Measurements from ENCODE around the gene DDX56.

DNA sequence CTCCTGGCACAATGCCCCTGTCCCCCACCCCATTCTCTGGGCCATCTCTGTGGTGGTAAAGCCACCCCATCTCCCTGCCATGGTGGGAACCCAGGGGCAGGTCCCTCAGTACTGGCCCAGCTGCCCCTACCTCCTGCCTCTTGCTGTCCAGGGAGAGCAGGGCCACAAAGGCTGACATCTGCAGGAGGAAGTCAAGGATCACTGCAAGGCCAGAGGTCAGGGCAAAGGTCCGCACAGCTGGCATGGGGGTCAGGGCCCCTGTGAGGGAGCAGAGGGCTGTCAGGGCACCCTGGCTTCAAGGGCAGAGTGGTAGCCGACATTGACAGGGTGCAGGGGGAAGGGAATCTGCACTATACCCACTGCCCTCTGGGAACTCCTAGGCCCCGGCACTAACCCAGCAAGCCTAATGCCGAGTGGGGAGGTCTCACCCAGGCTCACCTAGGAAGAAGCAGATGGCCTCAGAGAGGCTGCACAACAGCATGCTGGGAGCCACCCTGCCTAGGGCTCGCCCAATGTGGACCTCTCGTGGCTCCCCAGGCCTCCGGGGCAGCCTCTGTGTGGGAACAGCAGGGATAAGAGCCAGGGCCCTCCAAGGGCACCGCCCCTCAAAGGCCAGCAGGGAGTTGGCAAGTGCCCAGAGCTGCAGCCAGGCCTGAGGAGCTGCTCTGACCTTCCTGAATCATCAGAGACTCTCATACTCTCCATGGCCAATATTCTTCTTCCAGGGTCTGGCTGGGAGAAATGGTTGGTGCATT lies 40.2 kb downstream of the DDX56 start:
- TF ChIP-seq, protein P1, sequence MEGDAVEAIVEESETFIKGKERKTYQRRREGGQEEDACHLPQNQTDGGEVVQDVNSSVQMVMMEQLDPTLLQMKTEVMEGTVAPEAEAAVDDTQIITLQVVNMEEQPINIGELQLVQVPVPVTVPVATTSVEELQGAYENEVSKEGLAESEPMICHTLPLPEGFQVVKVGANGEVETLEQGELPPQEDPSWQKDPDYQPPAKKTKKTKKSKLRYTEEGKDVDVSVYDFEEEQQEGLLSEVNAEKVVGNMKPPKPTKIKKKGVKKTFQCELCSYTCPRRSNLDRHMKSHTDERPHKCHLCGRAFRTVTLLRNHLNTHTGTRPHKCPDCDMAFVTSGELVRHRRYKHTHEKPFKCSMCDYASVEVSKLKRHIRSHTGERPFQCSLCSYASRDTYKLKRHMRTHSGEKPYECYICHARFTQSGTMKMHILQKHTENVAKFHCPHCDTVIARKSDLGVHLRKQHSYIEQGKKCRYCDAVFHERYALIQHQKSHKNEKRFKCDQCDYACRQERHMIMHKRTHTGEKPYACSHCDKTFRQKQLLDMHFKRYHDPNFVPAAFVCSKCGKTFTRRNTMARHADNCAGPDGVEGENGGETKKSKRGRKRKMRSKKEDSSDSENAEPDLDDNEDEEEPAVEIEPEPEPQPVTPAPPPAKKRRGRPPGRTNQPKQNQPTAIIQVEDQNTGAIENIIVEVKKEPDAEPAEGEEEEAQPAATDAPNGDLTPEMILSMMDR (CRISPR knock-in tag; IDR thresholded peaks at IDR 0.05), result no peak
- TF ChIP-seq SRF (IDR thresholded peaks at IDR 0.05; ENCODE audit: low read depth, low read length) (no peak), ZNF644 (CRISPR knock-in tag; IDR thresholded peaks at IDR 0.05; ENCODE audit: low read depth) (no peak), MYC (CRISPR knock-in tag; IDR thresholded peaks at IDR 0.05; ENCODE audit: borderline replicate concordance) (no peak), EZH2 (conservative IDR thresholded peaks at IDR 0.05; ENCODE audit: low read depth, low read length) (no peak), SALL2 (CRISPR knock-in tag; IDR thresholded peaks at IDR 0.05) (no peak), NFRKB (IDR thresholded peaks at IDR 0.05) (no peak), CBX1 (IDR thresholded peaks at IDR 0.05; ENCODE audit: low read depth) (no peak), POLR2A (IDR thresholded peaks at IDR 0.05; ENCODE audit: insufficient read depth in 1 of 2, low read depth in 2 of 2, low read length in 2 of 2) (no peak)
- TF ChIP-seq, protein P2, sequence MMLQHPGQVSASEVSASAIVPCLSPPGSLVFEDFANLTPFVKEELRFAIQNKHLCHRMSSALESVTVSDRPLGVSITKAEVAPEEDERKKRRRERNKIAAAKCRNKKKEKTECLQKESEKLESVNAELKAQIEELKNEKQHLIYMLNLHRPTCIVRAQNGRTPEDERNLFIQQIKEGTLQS (CRISPR knock-in tag; IDR thresholded peaks at IDR 0.05), result no peak

Data from HepG2 (cell line).